CD4-positive, alpha-beta T cell treated with Interleukin-6 for 4 hours (primary cell): ENCODE data around the gene ANXA3.
"Not testable (repeated sequence)": the region's sequence is repeated elsewhere in the genome, so short reads cannot be mapped to it uniquely, and the experiment has no call there.

Source experiments
- DNase-seq: peaks from one replicate; pipeline ENCODE4 v3.0.0-alpha.2; 2020; ENCODE audit warnings: mixed read lengths

ANXA3 gene

GRCh38 chr4:78544678-78545077 lies 6.9 kb upstream of the ANXA3 start:
- DNase-seq = no peak

- DNase-seq = no peak
Observed at GRCh38 chr4:78545275-78546246, 6.0 kb upstream of the ANXA3 start.

GRCh38 chr4:78547899-78548298 lies 3.7 kb upstream of the ANXA3 start:
- not testable (repeated sequence) for DNase-seq

GRCh38 chr4:78548889-78549288 lies 2.7 kb upstream of the ANXA3 start:
- DNase-seq = not testable (repeated sequence)

- DNase-seq = no peak
Observed at GRCh38 chr4:78552389-78553042, 946 bp downstream of the ANXA3 start.

- no peak for DNase-seq
Observed at GRCh38 chr4:78553043-78553396, 1.4 kb downstream of the ANXA3 start.

- no peak for DNase-seq
Observed at GRCh38 chr4:78553529-78554060, 2.0 kb downstream of the ANXA3 start.

GRCh38 chr4:78556665-78557064 lies 5.1 kb downstream of the ANXA3 start:
- DNase-seq = no peak

GRCh38 chr4:78557841-78558240 lies 6.3 kb downstream of the ANXA3 start:
- DNase-seq = no peak

- no peak for DNase-seq
Observed at GRCh38 chr4:78558410-78558809, 6.8 kb downstream of the ANXA3 start.

- DNase-seq = no peak
Observed at GRCh38 chr4:78560296-78560963, 8.9 kb downstream of the ANXA3 start.

- DNase-seq = no peak
Observed at GRCh38 chr4:78561677-78562076, 10.1 kb downstream of the ANXA3 start.

GRCh38 chr4:78562687-78563086 lies 11.1 kb downstream of the ANXA3 start:
- DNase-seq = no peak

GRCh38 chr4:78565971-78566372 lies 14.4 kb downstream of the ANXA3 start:
- no peak for DNase-seq

GRCh38 chr4:78566834-78567499 lies 15.4 kb downstream of the ANXA3 start:
- DNase-seq = no peak

- DNase-seq = no peak
Observed at GRCh38 chr4:78567500-78568060, 16.0 kb downstream of the ANXA3 start.

- no peak for DNase-seq
Observed at GRCh38 chr4:78568640-78569305, 17.2 kb downstream of the ANXA3 start.

GRCh38 chr4:78569306-78569821 lies 17.8 kb downstream of the ANXA3 start:
- no peak for DNase-seq

GRCh38 chr4:78570117-78570516 lies 18.5 kb downstream of the ANXA3 start:
- no peak for DNase-seq

GRCh38 chr4:78571804-78572203 lies 20.2 kb downstream of the ANXA3 start:
- no peak for DNase-seq

- no peak for DNase-seq
Observed at GRCh38 chr4:78578674-78579425, 27.3 kb downstream of the ANXA3 start.
